Endothelial cell of umbilical vein (primary cell): ENCODE results near the gene WDR7.

Experiments used
- CTCF ChIP-seq, 2 donors: IDR thresholded peaks; 1 replicate in 1 of 2; 2 replicates in 1 of 2; pipeline ENCODE4 v1.5.1; 2011; ENCODE audit warnings: low read length in 2 of 2, mild to moderate bottlenecking in 2 of 2, moderate library complexity in 2 of 2, control low read depth in 1 of 2, inconsistent platforms in 1 of 2, low read depth in 1 of 2; ENCODE audit not compliant: insufficient read depth in 1 of 2; ENCODE audit errors: extremely low read depth in 1 of 2
- EZH2 ChIP-seq: IDR thresholded peaks from 2 replicates; pipeline ENCODE4 v1.6.1; 2012; ENCODE audit warnings: borderline replicate concordance, low read depth, mild to moderate bottlenecking, moderate library complexity, low read length, inconsistent platforms; ENCODE audit not compliant: severe bottlenecking
- FOS ChIP-seq: IDR thresholded peaks from 2 replicates; pipeline ENCODE4 v1.6.1; 2011; ENCODE audit warnings: mild to moderate bottlenecking, low read length, moderate library complexity, borderline replicate concordance; ENCODE audit not compliant: insufficient read depth
- GATA2 ChIP-seq: IDR thresholded peaks from 2 replicates; pipeline ENCODE4 v1.7.0; 2011; ENCODE audit warnings: low read depth, mild to moderate bottlenecking, moderate library complexity, mixed read lengths, low read length; ENCODE audit not compliant: insufficient read length, insufficient read depth
- JUN ChIP-seq: IDR thresholded peaks from 2 replicates; pipeline ENCODE4 v1.6.1; 2011; ENCODE audit warnings: borderline replicate concordance, low read depth; ENCODE audit not compliant: insufficient read length, insufficient read depth
- MYC ChIP-seq: IDR thresholded peaks from one replicate; pipeline ENCODE4 v1.6.1; 2011; ENCODE audit warnings: mild to moderate bottlenecking, low read depth, low read length
- POLR2A ChIP-seq: IDR thresholded peaks from 2 replicates; pipeline ENCODE4 v1.6.1; 2012; ENCODE audit warnings: low read depth, mild to moderate bottlenecking, control low read depth, low read length
- POLR2AphosphoS5 ChIP-seq: IDR thresholded peaks from 2 replicates; pipeline ENCODE4 v1.6.1; 2012; ENCODE audit warnings: low read depth, mild to moderate bottlenecking, control low read depth, low read length, moderate library complexity; ENCODE audit not compliant: insufficient read depth
- TF ChIP-seq, protein P1 (sequence below): IDR thresholded peaks from 2 replicates; pipeline ENCODE4 v1.6.1; 2011; ENCODE audit not compliant: insufficient read depth, insufficient read length

GRCh38 chr18:56632070-56633022, 18.8 kb upstream of the WDR7 start:
- TF ChIP-seq CTCF (IDR thresholded peaks at IDR 0.05; ENCODE audit: extremely low read depth in 1 of 2, insufficient read depth in 1 of 2, low read depth in 1 of 2, low read length in 2 of 2): no peak
- TF ChIP-seq, protein P1, sequence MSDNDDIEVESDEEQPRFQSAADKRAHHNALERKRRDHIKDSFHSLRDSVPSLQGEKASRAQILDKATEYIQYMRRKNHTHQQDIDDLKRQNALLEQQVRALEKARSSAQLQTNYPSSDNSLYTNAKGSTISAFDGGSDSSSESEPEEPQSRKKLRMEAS: no peak
- TF ChIP-seq EZH2: no peak
- no peak for TF ChIP-seq POLR2AphosphoS5
- no peak for TF ChIP-seq POLR2A
- TF ChIP-seq MYC: no peak
- TF ChIP-seq FOS: no peak
- TF ChIP-seq JUN: no peak
- TF ChIP-seq GATA2: no peak
